ENCODE results near the gene LGALS1.
A peak's percentile ranks its signal among the peaks of the same experiment; 100 is the strongest.

Gene LGALS1

GRCh38 chr22:37725551-37726240 is 50.3 kb downstream of the LGALS1 start:
- no peak for DNase-seq (ENCODE audit: low spot score)

GRCh38 chr22:37726241-37726887 is 50.9 kb downstream of the LGALS1 start:
- DNase-seq (ENCODE audit: low spot score), result peak; percentile 71

- DNase-seq (ENCODE audit: low spot score), result no peak
Observed at GRCh38 chr22:37728620-37729019, 53.2 kb downstream of the LGALS1 start.

Measured in HuH-7 (cell line).